ENCODE data around the gene PDE11A.

Gene PDE11A

DNA sequence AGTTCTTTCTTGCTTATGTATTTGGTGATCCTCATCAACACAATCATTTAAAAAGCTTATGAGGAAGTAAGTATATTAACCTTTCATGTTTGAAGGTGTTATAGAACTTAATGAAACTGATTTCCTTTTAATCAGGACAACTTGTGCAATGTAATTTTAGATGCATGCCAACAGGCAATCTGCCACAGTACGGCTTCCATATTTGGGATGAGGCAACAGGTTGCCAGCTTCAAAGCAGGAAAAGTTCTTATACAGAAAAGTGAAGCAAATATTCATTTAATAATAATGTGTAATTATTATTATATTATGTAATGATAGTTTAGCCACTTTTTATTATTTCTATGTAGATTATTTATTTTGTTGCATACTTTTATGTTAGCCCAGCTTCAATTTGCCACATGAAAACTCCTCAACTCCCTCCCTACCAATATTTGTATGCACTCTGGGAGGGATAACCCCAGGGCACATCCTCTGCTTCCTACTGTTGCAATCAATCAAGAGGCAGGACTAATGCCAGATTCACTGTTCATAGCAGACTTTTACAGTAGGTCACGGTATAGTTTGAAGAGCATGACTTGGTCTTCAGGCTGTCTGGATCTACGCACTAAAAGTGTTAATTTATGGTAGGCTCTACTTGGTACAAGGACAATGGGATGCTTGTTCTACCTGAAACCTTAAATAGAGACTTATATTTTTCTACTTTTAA is 402.8 kb downstream of the PDE11A start:
- H3K4me3 ChIP-seq (ENCODE audit: low read depth, low read length), result no peak overlapping the region
- TF ChIP-seq CTCF (conservative IDR thresholded peaks at IDR 0.05; ENCODE audit: low read depth, low read length), result no peak
- no peak for DNase-seq (ENCODE audit: low read depth)

DNA sequence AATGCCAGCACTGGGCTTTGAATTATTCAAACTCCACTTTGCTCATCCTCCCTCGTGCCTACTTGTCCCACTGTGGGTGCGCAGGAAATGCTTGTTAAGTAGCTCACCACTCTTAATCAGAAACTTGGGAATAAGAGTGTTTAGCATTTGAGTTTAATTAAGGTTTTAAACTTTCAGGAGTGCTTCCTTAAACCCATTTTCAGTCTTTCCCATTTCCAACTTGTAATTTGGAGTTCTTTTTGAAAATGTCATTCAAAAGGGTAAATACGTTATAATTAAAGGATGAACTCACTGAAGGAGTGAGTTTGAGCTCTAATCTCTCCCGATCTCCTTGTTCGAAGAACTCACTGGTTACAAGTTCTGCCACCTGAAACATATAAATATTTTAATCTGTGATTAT is 403.4 kb downstream of the PDE11A start:
- no peak overlapping the region for H3K4me3 ChIP-seq (ENCODE audit: low read depth, low read length)
- no peak for DNase-seq (ENCODE audit: low read depth)
- no peak for TF ChIP-seq CTCF (conservative IDR thresholded peaks at IDR 0.05; ENCODE audit: low read depth, low read length)

GRCh38 chr2:177668617-177669016 is 404.0 kb downstream of the PDE11A start:
- no peak overlapping the region for H3K4me3 ChIP-seq (ENCODE audit: low read depth, low read length)
- no peak for DNase-seq (ENCODE audit: low read depth)
- no peak for TF ChIP-seq CTCF (conservative IDR thresholded peaks at IDR 0.05; ENCODE audit: low read depth, low read length)

GRCh38 chr2:177667626-177668025 is 405.0 kb downstream of the PDE11A start:
- no peak for DNase-seq (ENCODE audit: low read depth)
- no peak for TF ChIP-seq CTCF (conservative IDR thresholded peaks at IDR 0.05; ENCODE audit: low read depth, low read length)
- no peak overlapping the region for H3K4me3 ChIP-seq (ENCODE audit: low read depth, low read length)

DNA sequence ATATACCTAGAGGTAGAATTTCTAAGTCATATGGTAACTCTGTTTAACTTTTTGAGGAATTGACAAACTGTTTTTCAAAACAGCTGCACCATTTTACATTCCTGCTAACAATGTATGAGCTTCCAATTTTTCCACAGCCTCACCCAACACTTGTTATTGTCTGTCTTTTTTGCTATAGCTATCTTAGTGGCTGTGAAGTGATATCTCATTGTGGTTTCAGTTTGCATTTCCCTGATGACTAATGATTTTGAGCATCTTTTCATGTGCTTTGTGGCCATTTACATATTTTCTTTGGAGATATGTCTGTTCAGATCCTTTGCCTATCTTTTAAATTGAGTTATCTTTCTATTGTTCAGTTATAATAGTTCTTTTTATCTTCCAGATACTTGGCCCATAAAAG is 406.2 kb downstream of the PDE11A start:
- H3K4me3 ChIP-seq (ENCODE audit: low read depth, low read length), result no peak overlapping the region
- peak; percentile 57 for DNase-seq (ENCODE audit: low read depth)
- no peak for TF ChIP-seq CTCF (conservative IDR thresholded peaks at IDR 0.05; ENCODE audit: low read depth, low read length)

DNA sequence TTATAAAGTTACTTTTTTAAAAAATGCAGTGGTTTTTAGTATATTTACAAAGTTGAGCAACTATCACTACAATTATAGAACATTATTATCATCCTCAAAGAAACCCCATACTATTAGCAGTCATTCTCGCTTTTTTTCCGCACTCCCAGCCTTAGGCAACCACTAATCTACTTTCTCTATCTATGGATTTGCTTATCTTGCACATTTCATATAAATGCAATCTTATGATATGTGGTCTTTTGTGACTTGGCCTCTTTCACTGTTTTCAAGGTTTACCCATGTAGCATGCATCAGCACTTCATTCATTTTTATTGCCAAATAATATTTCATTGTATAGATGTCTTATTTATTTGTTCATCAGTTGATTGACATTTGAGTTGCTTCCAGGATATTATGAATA is 406.6 kb downstream of the PDE11A start:
- DNase-seq (ENCODE audit: low read depth), result no peak
- no peak for TF ChIP-seq CTCF (conservative IDR thresholded peaks at IDR 0.05; ENCODE audit: low read depth, low read length)
- H3K4me3 ChIP-seq (ENCODE audit: low read depth, low read length), result no peak overlapping the region

- no peak overlapping the region for H3K4me3 ChIP-seq (ENCODE audit: low read depth, low read length)
- no peak for DNase-seq (ENCODE audit: low read depth)
- TF ChIP-seq CTCF (conservative IDR thresholded peaks at IDR 0.05; ENCODE audit: low read depth, low read length), result no peak
Observed at GRCh38 chr2:177665328-177665727, 407.2 kb downstream of the PDE11A start.

All from choroid plexus epithelial cell (primary cell).